HK-2 (cell line): ENCODE results near the gene RHOD.
A peak's percentile ranks its signal among the peaks of the same experiment; 100 is the strongest.

Experiments
- DNase-seq: peaks from one replicate; pipeline ENCODE4 v3.0.0-alpha.2; 2018; ENCODE audit not compliant: unreplicated experiment

RHOD gene

DNA sequence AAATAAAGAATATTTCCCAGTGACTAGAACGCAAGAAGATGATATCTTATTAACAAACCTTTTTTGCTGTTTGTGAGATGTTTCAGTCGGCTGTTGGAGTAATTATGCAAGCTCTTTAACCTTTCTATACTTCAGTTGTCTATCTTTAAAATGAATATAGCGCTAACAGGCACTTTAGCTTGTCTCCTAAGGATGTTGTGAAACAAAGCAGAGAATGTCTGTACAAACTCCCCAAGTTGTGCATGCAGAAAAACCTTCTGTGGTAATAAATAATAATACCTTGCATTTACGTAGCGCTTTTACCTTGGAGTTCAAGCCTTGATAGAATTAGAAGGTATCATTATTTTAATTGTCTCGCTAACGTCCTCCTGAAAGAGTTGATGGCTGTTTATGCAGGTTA lies 60.5 kb downstream of the RHOD start:
- DNase-seq: no peak

DNA sequence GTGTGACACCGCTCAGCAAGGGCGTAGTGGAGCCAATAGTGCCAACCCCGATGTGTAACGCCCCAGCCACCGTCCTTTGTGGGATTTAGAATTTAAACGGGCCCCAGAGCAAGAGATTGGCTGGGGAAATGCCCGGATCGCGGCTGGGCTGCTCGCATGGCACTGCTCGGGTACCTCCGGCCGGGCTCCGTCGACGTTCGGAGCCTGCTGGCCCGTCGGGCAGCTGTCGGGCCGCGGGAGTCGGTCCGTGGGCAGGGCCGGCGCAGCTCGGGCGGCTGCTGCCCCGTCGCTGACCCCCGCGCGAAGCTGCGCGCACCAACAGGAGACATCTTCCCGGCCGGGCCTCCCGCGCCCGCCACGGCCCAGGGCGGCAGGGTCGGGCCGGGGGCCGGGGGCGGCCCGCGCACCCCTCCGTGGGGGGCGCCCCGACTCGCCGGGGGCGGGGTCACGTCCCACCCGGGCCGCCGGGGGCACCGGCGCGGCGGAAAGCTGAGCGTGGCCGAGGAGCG lies 61.1 kb downstream of the RHOD start:
- DNase-seq: no peak

DNA sequence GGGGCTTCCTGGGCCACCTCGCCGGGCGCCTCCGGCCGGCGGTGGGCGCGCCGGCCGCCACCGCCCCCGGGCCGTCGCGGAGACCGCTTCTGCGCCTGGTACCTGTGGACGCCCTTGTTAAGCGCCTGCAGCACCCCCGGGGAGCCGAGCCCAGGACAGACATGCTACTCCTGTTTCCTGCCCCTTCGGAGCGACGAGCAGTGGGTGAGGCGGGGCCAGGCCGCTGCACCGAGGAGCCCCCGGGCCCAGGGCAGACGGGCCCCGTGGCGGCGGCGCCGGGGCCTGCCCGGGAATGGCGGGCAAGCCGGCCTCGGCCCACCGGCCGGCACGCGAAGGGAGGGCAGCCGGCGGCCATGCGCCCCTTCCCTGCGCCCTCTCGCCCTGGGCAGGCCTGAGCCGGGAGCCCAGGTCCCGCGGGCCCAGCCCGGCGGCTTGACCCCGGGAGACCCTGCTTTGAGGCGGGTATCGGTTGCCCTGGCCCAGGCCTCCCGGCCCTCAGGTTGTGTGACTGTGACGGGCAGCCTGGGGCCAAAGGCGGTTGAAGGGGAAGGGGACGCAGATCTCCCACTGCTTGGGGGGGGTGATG lies 61.6 kb downstream of the RHOD start:
- DNase-seq: no peak

DNA sequence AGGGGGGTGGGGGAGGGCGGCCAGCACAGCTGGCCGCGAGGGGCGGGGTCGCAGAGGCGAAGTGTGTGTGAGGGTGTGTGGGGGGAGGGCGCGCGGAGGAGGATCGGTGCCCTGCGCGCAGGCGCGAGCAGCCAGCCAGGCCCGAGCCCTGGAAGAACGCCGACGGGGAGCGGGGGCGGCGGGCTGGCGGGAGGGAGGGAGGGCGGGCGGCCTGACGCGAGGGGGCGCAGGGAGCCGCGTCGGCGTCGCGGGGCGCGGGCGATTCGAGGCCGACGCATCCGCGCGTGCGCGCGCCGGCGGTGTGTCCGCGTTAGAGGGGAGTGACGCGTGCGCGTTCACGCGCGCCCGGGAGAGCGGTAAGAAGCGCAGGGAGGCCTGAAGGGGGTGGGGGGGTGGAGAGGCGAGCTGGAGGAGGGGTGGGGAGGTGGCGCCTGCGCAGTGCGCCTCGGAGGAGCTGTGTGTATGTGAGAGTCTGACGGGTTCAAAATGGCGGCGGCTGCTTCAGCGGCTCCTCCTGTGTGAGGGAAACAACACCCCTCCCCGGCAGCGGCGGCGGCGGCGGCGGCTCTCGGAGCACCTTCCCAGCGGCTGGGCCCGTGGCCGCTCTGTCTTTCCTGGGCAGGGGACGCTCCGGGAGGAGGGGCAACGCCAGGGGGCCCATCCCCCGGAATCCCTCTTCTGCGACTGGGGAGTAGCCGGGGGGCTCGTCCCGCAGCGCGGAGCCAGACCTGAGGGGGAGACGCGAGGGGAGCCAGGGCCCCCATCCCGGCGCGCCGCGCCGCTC lies 62.3 kb downstream of the RHOD start, which contains the start of gene KDM2A:
Gene KDM2A, plus strand, starts transcription at position 463 of the 784 bp plus-strand sequence. CDS start 2,054 bp downstream, outside the sequence.
- DNase-seq: peak; percentile 96

DNA sequence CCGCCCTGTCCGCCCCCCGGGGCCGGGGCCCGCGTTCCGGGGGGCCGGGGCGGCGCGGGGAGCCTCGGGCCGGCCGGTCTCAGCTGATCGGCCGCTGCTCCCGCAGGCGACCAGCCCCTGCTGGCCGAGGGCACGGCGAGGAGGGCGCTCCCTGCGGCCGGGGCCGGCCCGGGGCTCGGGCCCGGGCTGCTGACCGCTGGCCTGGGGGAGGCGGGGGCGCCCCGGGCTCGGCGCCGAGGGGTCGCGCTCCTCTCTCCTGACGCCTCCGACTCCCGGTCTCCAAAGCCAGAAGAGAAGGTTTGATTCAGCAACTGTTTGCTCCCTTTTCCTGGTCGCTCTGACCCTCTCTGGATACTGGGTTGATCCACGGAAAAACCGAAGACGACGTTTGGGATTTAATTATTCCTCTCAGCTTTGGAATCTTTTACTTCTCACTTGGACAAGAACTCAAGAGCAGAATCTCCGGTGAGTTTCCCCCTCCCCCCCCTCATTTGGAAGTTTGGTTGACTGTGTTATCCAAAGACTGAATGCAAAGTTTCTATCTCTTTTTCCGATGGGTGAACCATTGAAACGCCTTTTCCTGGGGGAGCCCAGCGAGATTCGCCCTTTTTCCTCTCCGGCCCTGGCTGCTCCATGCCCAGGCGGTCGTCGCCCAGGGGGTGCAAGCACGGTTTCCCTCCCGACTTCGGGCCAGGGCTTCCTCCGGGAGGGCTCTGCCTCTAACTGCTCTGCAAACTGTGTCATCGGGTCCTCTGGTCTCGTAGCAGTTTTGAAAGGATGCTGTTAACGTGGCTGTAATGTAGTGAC lies 63.1 kb downstream of the RHOD start:
- DNase-seq: peak; percentile 27

DNA sequence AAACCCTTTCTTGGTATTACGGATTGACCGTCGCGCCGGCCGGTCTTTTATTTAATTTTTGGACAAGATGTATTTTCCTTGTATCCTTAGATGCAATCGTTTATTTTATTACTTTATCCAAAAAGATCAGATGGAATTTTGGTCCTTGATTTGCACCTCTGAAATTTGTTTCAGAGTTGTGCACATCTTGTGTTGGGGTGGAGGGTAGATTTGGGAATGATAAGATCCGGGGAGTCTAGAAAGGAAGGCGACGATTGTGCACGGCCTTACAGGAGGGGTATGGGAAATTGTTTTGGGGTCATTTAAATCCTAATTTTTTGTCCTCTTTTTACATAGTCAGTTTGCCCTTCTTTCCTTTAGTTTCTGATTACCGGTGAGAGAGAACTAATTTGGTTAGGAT lies 63.8 kb downstream of the RHOD start:
- DNase-seq: no peak

DNA sequence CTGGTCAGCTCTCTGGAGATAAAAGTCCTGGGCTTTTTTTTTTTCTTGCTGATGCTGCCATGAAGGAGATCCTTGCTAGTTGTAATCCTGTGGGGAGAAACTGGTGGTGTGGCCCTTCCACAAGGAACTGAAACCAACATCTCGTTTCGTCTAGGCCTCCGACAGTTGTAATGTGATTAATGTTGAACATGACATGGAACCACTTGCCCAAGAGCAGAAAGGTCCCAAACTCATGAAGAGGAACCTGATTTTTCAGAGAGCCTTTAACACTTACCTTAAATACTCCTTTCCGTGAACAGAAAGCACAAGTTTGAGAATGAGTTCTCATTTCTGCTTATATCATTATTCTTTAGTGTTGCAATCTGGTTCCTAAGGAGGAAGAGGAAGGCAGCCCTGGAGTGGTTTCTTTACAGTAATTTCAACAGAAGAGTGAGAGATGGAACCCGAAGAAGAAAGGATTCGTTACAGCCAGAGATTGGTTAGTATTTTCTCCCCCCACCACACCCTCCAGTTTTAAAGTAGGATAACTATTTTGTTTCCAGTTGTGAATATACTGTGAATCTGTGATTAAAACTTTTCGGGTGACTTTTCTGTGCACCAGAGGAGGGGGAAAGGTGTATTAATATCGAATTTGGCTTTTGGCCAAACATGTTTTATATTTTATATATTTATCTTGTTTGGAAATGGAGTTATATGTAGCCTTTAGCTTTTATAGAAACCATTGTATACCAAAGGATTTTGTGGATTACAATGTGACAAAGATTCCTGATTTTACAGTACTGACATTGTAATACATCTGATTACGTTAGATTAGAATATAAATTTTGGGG lies 64.4 kb downstream of the RHOD start:
- DNase-seq: no peak
